HL-60 (cell line): ENCODE data around the gene CREB3L1.

Source experiments
- CTCF ChIP-seq: IDR thresholded peaks from one replicate; pipeline ENCODE4 v1.5.1; 2011; ENCODE audit warnings: low read length, control low read depth, inconsistent platforms; ENCODE audit not compliant: insufficient read depth
- GABPA ChIP-seq: IDR thresholded peaks from 2 replicates; pipeline ENCODE4 v1.6.1; 2012; ENCODE audit warnings: low read depth
- POLR2AphosphoS5 ChIP-seq: IDR thresholded peaks from 2 replicates; pipeline ENCODE4 v1.6.1; 2012; ENCODE audit warnings: low read depth

- TF ChIP-seq CTCF (no peak), POLR2AphosphoS5 (no peak), GABPA (no peak)
Observed at GRCh38 chr11:46307369-46307768, 29.9 kb downstream of the CREB3L1 start.
